Lung (tissue), 12 donors: ENCODE data around the gene FAM222A. TPM values are rescaled to one million over a fixed set of nuclear protein-coding genes. Genes with fewer than 3 reads are reported as not detected.

Experiments used
- ATAC-seq: fragments of 200-7000 bp; cut with Tn5 transposase; one replicate; pipeline ENCODE4 v1.9.1; 2020; ENCODE audit warnings: moderate number of reproducible peaks; ENCODE audit not compliant: insufficient read depth, low FRiP score
- DNase-seq, 3 donors: peaks; one replicate each; pipeline ENCODE4 v3.0.0-alpha.2; 2013 to 2017
- H3K27ac ChIP-seq, 2 donors: one replicate each; pipeline ENCODE4 v1.5.1; 2013; ENCODE audit warnings: mild to moderate bottlenecking in 2 of 2, moderate library complexity in 2 of 2, control low read depth in 1 of 2, inconsistent platforms in 1 of 2, low read depth in 1 of 2, low read length in 1 of 2
- H3K27me3 ChIP-seq, 3 donors: one replicate each; pipeline ENCODE4 v1.5.1; 2013; ENCODE audit warnings: low read length in 2 of 3; ENCODE audit not compliant: control insufficient read depth in 3 of 3, insufficient read depth in 3 of 3
- H3K36me3 ChIP-seq, 4 donors: one replicate each; pipeline ENCODE4 v1.5.1; 2013; ENCODE audit warnings: low read length in 4 of 4, mild to moderate bottlenecking in 1 of 4, moderate library complexity in 1 of 4; ENCODE audit not compliant: control insufficient read depth in 4 of 4, insufficient read depth in 4 of 4
- H3K4me1 ChIP-seq, 5 donors: one replicate each; pipeline ENCODE4 v1.5.1; 2013; ENCODE audit warnings: low read length in 5 of 5, mild to moderate bottlenecking in 2 of 5, moderate library complexity in 1 of 5; ENCODE audit not compliant: control insufficient read depth in 5 of 5, insufficient read depth in 5 of 5
- H3K4me3 ChIP-seq: one replicate; pipeline ENCODE4 v1.5.1; 2013; ENCODE audit warnings: mild to moderate bottlenecking, control low read depth, moderate library complexity
- H3K9ac ChIP-seq, 2 donors: one replicate each; pipeline ENCODE4 v1.5.1; 2013; ENCODE audit warnings: low read length in 2 of 2, control low read depth in 1 of 2; ENCODE audit not compliant: insufficient read depth in 1 of 2
- H3K9me3 ChIP-seq, 4 donors: one replicate each; pipeline ENCODE4 v1.5.1; 2013; ENCODE audit warnings: low read length in 3 of 4, mild to moderate bottlenecking in 1 of 4, moderate library complexity in 1 of 4; ENCODE audit not compliant: control insufficient read depth in 4 of 4, insufficient read depth in 3 of 4
- CTCF ChIP-seq: IDR thresholded peaks from 2 replicates; pipeline ENCODE4 v1.5.1; 2012; ENCODE audit warnings: mild to moderate bottlenecking; ENCODE audit errors: control extremely low read depth, extremely low read depth
- WGBS, 2 donors: extraction: QIAGEN DNeasy Blood & Tissue Kit; methylation state at CpG; one replicate each; pipeline ENCODE4 v1.1.7; 2013; 5-methylcytosine and 5-hydroxymethylcytosine counted together
- polyA plus RNA-seq, 2 donors: library from polyadenylated mRNA; stranded (reverse); fragments of 200-250 nt; gene quantifications; one replicate each; pipeline ENCODE4 v1.2.1, GENCODE V29; 2013
- total RNA-seq, 2 donors: library from RNA; depleted of rRNA in 1 of 2; stranded (reverse); fragments of >200 nt in 1 of 2; gene quantifications; one replicate each; pipeline ENCODE4 v1.2.1, GENCODE V29; 2014 to 2021
- donor health status: control.
- donor health status: control.
- donor health status: Bipolar disorder and iron deficiency.
- donor health status: healthy.
- donor health status: DM: yes; HTN: yes; CAD: no.

FAM222A gene
- total and polyA plus RNA-seq, 4 donors, result 0.28 to 2.6 (median 1.1) TPM

DNA sequence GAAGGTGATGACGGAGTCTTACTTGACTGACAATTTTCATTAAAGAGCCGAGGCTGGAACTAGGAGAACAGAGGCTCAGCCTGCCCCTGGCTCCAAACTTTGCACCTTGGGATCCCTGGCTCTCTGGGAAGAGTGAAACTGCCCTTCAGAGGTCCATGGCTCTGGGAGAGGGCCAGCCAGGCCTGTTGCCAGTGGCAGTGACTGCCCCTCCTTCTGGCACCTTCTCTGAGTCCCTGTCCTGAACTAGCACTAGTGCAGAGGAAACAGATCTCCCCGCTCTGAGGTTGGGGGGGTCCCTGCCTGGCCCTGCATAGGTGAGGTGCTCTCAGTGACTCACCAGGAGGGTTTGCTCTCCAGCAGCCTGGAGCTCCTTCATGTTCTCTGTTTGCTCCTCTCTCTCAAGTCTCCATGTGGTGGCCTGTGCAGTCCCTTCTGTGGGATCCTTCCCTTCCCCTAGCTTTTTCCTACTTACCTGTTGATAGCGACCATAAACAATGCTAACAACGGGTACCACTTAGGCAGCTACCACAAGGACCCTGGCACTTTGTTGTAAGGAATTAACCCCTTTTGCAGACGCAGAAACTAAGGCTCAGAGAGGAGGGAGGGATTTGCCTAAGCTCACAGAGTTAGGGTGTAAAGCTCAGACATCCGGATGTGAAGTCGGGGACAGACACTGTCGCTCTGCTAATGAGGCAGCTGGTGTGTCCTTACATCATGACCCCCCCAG is 22.4 kb downstream of the FAM222A start:
- no peak for TF ChIP-seq CTCF
- Histone ChIP-seq H3K9me3 (no peaks in the 10 kb centered on the region), H3K36me3 (no peaks in the 10 kb centered on the region), H3K27me3 (no peaks in the 10 kb centered on the region), H3K9ac (no peak overlapping the region), H3K27ac (no peak overlapping the region), H3K4me3 (no peak overlapping the region), H3K4me1 (peaks cover 0 to 34% (median 3%) of the 10 kb centered on the region in 5 donors)
- DNase-seq (peak in 1 of 3 donors; percentile 17), ATAC-seq (no peak)
- WGBS, 2 donors, result 60 to 64% methylated on average over 9 of the region's 9 CpGs

- H3K4me3 ChIP-seq, result no peak overlapping the region
- no peaks in the 10 kb centered on the region for H3K9me3 ChIP-seq
- H3K27me3 ChIP-seq, result no peaks in the 10 kb centered on the region
- ATAC-seq, result no peak
- H3K36me3 ChIP-seq, result no peaks in the 10 kb centered on the region
- 31 to 36% methylated on average over 12 of the region's 12 CpGs for WGBS, 2 donors
- H3K4me1 ChIP-seq, result peaks cover 0 to 34% (median 3%) of the 10 kb centered on the region in 5 donors
- H3K9ac ChIP-seq, result no peak overlapping the region
- H3K27ac ChIP-seq, result no peak overlapping the region
- TF ChIP-seq CTCF, result no peak
- peak; percentile 88 to 91 (median 90) for DNase-seq
Measured at GRCh38 chr12:109736552-109737108, 23.0 kb downstream of the FAM222A start.

DNA sequence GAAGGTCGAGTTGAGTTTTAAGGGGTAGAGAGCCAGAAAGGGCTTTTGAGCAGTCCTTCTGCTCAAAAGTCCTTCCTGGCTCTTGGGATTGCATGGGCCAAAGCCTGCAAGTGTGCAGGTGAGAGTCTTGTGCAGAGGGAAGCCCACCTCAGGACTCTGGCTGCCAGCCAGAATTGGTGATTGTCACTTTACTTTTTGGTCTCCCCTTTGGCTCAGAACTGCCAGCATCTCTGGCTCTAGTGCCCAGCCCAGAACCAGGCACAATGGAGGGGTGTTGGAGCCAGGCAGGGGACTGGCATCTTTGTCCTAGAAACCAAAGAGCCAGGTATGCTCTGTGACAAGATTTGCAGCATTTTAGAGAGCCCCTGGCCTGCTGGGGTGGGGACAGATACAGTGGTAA is 23.5 kb downstream of the FAM222A start:
- no peak for ATAC-seq
- 17 to 24% methylated on average over 1 of the region's 1 CpG for WGBS, 2 donors
- TF ChIP-seq CTCF, result no peak

More for the DNA sequence above, 23.5 kb downstream of the FAM222A start:
- Histone ChIP-seq H3K27me3 (no peaks in the 10 kb centered on the region), H3K4me1 (peaks cover 0 to 34% (median 3%) of the 10 kb centered on the region in 5 donors), H3K4me3 (no peak overlapping the region), H3K27ac (no peak overlapping the region), H3K9ac (no peak overlapping the region), H3K9me3 (no peaks in the 10 kb centered on the region), H3K36me3 (no peaks in the 10 kb centered on the region)
- DNase-seq, result no peak
